Thoracic aorta (tissue), 2 donors: Measurements from ENCODE around the gene DGKI. TPM values are rescaled to one million over a fixed set of nuclear protein-coding genes. Genes with fewer than 3 reads are reported as not detected.

Experiments used
- ATAC-seq: fragments of 150-250 bp; one replicate; pipeline ENCODE4 v1.8.0; 2017; ENCODE audit warnings: low read depth; ENCODE audit not compliant: insufficient number of reproducible peaks, low FRiP score
- DNase-seq: peaks from one replicate; pipeline ENCODE4 v3.0.0-alpha.2; 2020; ENCODE audit warnings: low spot score
- H3K27ac ChIP-seq, 2 donors: fragments of 200-600 bp; sonication (generic); 1 replicate in 1 of 2; 2 replicates in 1 of 2; pipeline ENCODE4 v1.5.1; 2016; ENCODE audit warnings: mild to moderate bottlenecking in 2 of 2, moderate library complexity in 2 of 2
- H3K27me3 ChIP-seq: fragments of 200-600 bp; sonication (generic); replicated peaks from 2 replicates; pipeline ENCODE4 v1.6.0; 2016; ENCODE audit warnings: mild to moderate bottlenecking; ENCODE audit not compliant: insufficient read depth
- H3K36me3 ChIP-seq: fragments of 200-600 bp; sonication (generic); one replicate; pipeline ENCODE4 v1.5.1; 2016
- H3K4me1 ChIP-seq, 2 donors: fragments of 200-600 bp; sonication (generic); 1 replicate in 1 of 2; 2 replicates in 1 of 2; pipeline versions ENCODE4 v1.5.1 to v1.6.0; 2016; ENCODE audit warnings: low read depth in 2 of 2, mild to moderate bottlenecking in 1 of 2; ENCODE audit not compliant: control insufficient read depth in 1 of 2
- H3K4me3 ChIP-seq: fragments of 200-600 bp; sonication (generic); 2 replicates; pipeline ENCODE4 v1.5.1; 2016; ENCODE audit warnings: mild to moderate bottlenecking
- H3K9me3 ChIP-seq: fragments of 200-600 bp; sonication (generic); 2 replicates; pipeline ENCODE4 v1.5.1; 2016
- total RNA-seq, 2 donors: library from RNA; depleted of rRNA; stranded (reverse); fragments of >200 nt; gene quantifications; one replicate each; pipeline versions ENCODE4 v1.1.0 to v1.2.3, GENCODE V29; 2016
- TF ChIP-seq, protein P1 (sequence below): fragments of 200-600 bp; sonication (generic); IDR thresholded peaks from one replicate; pipeline ENCODE4 v1.5.1; 2019; ENCODE audit warnings: antibody characterized with exemption

The DGKI gene
- total RNA-seq, 2 donors from 2014 or later: 10.3 to 22.3 TPM

DNA sequence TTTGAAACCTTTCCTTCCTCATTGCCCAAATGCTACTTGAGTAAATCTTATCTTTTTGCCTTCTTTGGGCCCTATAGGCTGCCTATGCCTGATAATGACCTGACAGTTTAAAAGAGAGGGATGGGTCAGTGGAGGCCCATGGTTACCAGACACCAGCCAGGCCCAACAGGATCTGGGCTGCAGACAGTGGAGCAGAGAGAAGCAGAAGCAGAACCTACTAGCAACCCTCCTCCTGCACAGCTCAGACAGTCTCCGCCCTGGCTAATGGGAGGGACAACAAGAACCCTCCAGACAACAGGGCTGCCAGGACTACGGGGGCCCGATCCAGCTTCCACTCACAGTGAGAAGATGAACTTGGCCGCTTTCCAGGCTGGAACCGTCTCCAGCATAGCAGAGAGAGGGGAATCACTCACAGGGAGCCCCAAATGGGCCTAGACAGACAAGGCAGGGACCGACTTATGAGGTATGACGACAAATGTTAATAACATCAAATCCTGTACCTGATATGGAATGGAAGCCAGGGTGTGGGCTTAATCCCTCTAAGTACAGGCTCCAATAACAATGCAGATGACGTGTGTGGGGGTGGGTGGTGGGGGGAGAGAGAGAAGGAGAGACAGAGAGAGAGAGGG, 31.7 kb upstream of the DGKI start:
- peak overlapping the region; percentile 62 to 65 for H3K27ac ChIP-seq
- peaks cover 42% of the 10 kb centered on the region for H3K36me3 ChIP-seq
- H3K4me3 ChIP-seq: no peak overlapping the region

DNA sequence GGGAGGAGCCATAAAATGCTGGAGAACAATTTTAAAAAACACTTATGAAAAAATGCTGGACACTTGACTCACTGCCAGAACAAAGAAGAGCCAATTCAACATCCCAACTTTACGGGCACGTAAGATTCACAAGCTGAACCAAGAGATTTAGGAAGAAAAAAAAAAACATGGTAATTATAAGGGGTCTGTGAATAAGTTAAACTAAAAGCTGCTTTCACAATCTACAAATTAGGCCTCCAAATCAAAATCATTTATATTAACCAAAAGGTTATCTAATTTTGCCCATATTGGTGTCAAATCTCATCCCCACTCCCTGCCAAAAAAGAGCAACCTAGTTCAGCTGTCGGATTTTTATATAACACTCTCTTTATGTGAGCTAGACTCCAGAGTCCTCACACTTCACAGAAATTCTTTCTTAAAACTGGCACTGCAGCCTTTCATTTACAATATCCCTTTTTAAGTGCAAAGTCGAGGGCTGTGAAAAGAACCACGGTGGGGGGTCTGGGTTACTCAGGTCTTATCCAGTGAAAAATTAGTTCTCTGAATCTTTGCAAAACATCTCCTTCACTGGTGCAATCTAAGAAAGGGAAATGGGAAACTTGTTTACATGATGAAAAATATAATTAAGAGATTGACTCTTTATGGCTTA, 30.4 kb upstream of the DGKI start:
- H3K36me3 ChIP-seq: peaks cover 35% of the 10 kb centered on the region
- peak overlapping the region in 1 of 2 donors; percentile 65 for H3K27ac ChIP-seq

More for the DNA sequence above, 31.7 kb upstream of the DGKI start:
- DNase-seq (peak; percentile 19), ATAC-seq (no peak)
- Histone ChIP-seq H3K9me3 (no peaks in the 10 kb centered on the region), H3K27me3 (no peaks in the 10 kb centered on the region), H3K4me1 (peaks cover 44 to 75% of the 10 kb centered on the region in 2 donors)
- TF ChIP-seq, protein P1, sequence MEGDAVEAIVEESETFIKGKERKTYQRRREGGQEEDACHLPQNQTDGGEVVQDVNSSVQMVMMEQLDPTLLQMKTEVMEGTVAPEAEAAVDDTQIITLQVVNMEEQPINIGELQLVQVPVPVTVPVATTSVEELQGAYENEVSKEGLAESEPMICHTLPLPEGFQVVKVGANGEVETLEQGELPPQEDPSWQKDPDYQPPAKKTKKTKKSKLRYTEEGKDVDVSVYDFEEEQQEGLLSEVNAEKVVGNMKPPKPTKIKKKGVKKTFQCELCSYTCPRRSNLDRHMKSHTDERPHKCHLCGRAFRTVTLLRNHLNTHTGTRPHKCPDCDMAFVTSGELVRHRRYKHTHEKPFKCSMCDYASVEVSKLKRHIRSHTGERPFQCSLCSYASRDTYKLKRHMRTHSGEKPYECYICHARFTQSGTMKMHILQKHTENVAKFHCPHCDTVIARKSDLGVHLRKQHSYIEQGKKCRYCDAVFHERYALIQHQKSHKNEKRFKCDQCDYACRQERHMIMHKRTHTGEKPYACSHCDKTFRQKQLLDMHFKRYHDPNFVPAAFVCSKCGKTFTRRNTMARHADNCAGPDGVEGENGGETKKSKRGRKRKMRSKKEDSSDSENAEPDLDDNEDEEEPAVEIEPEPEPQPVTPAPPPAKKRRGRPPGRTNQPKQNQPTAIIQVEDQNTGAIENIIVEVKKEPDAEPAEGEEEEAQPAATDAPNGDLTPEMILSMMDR: no peak

DNA sequence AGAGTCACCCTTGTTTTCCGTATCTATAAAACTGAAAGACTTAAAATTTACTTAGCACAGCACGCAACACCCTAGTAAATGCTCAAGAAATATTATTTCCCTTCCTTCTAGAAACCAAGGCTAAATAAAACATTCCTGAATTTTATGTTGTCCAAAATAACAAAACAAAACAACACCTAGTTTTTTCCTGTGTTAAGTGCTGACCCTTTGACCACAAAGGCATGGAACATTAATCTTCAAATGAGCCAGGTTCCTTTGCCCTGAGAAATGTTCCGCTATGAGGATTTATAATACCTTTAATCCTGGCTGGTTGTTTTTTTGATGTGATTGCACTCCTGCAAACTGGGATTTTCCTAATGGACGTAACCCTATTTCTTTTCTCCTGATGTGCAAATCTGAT, 29.0 kb upstream of the DGKI start:
- Histone ChIP-seq H3K4me3 (no peak overlapping the region), H3K4me1 (peaks cover 34 to 69% of the 10 kb centered on the region in 2 donors), H3K9me3 (no peaks in the 10 kb centered on the region), H3K27me3 (no peaks in the 10 kb centered on the region), H3K27ac (no peak overlapping the region), H3K36me3 (peaks cover 27% of the 10 kb centered on the region)
- DNase-seq (no peak), ATAC-seq (no peak)
- TF ChIP-seq, protein P1: no peak

More for the DNA sequence above, 30.4 kb upstream of the DGKI start:
- no peak for DNase-seq
- Histone ChIP-seq H3K4me1 (peaks cover 34 to 64% of the 10 kb centered on the region in 2 donors), H3K27me3 (no peaks in the 10 kb centered on the region), H3K9me3 (no peaks in the 10 kb centered on the region), H3K4me3 (no peak overlapping the region)
- TF ChIP-seq, protein P1: no peak
- ATAC-seq: no peak

DNA sequence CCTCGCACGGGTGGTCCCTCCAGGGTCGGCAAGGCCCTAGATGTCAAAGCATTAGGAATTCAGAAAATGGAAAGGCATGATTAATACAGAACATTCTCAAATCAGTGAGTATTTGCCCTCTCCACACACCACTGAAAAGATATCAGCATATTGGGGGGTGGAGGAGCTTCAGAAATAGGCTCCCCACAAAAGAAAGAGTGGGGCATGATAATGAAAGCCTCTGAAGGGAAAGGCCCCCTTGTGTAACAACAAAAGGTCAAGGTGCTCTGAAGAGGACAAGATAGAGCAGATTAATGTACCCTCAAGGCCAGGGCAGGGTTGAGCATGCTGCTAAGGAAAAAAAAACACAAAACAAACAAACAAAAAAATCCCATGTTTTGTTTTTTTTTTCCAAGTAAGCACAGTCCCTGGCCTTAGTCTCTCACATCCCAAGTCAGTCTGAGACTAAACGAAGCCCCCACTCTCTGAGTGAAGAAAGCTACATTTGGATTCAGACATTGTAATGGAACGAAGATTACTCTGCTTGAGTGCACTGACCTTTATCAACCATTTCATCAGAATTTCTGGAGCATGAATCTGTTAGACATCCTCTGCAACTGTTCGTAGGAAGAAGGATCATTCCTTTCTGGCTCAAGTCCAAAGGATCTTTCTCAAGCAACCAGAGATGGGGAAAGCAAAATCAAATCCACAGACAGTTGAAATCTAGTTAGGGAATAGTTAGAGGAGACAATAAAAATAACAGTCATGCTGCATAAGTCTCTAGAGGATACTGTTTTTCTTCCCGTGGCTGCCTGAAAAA, 27.4 kb upstream of the DGKI start:
- H3K27ac ChIP-seq: peak overlapping the region; percentile 6 to 50
- peaks cover 15% of the 10 kb centered on the region for H3K36me3 ChIP-seq
- H3K27me3 ChIP-seq: no peaks in the 10 kb centered on the region
- TF ChIP-seq, protein P1: no peak
- H3K4me3 ChIP-seq: no peak overlapping the region
- peaks cover 23 to 54% of the 10 kb centered on the region in 2 donors for H3K4me1 ChIP-seq
- no peaks in the 10 kb centered on the region for H3K9me3 ChIP-seq
- no peak for DNase-seq
- ATAC-seq: peak; percentile 1

DNA sequence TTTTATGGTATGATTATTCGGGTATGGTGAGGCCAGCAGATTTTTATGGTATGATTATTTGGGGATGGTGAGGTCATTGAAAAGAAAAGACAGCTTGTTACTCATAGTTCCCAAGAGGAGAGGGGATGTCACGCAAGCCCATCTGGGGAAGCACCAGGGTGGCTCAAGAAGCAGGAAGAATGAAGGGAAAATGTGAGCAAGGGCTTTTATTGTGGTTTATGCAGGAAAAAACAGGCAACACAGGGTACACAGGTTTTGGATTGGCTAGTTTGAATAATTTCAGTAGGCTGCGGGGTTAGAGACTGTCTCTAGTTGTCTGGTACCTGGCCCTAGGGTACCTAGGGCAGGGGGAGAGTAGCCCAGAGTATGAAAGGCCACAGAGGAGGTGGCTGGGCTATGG, 26.8 kb upstream of the DGKI start:
- no peak for DNase-seq
- ATAC-seq: no peak
- no peak overlapping the region for H3K4me3 ChIP-seq
- peak overlapping the region; percentile 6 to 50 for H3K27ac ChIP-seq
- H3K9me3 ChIP-seq: no peaks in the 10 kb centered on the region
- H3K36me3 ChIP-seq: peaks cover 13% of the 10 kb centered on the region
- TF ChIP-seq, protein P1: no peak
- H3K27me3 ChIP-seq: no peaks in the 10 kb centered on the region
- peaks cover 21 to 47% of the 10 kb centered on the region in 2 donors for H3K4me1 ChIP-seq
